ENCODE measurements around the gene PTH2R. TPM values are rescaled to one million over a fixed set of nuclear protein-coding genes. Genes with fewer than 3 reads are reported as not detected.

Gene PTH2R
- polyA plus RNA-seq, 1 of the 3 experiments (the other 2 are of a cell fraction) = 4.0 TPM

DNA sequence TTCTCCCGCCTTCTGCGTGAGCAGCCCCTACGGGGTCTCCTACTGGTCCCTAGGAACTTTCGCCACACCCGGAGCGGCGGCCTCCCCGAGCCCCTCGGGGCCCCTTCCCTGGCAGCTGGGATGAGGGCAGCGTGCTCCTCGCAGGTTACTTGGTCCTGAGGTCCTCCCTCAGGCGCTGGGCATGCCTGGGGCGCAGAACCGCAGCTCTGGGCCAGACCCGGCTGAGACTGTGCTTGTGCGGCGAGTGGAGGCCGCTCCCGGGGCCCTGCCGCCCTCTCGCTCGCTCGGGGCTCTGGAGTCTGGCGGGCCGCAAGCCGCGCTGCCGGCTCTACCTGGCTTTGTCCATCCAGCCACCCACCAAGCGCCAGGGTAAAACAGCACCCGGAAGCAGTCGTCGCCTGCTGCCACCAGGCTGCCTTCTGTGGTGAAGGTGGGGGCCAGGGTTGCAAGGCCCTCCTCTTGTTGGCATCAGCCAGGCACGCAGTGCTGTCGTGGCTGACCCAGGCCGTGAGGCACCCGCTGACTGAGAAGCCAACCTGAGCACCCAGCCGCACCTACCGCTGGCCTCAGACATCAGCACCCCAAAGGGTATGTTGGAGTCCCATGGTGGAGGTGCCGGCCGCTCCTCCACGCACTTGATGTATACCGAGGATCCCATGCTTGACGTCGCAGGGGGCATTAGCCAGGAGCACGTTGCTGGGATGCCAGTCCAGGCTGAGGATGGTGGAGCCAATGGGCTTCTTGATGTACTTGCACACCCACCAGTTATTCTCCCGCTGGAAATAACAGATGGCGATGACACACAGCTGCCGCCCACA is 46.1 kb upstream of the PTH2R start:
- ChIA-PET CTCF (no interaction called here), POLR2A (no interaction called here)
- DNase-seq = peak; percentile 33
- Histone ChIP-seq H3K9me2 (no peaks in the 10 kb centered on the region), H4K20me1 (ENCODE audit: insufficient read depth) (peaks cover 5% of the 10 kb centered on the region), H3K36me3 (replicated peaks in 1 of 2; ENCODE audit: control insufficient read depth in 1 of 2, insufficient read depth in 2 of 2, low read length in 1 of 2) (peaks cover 9 to 26% of the 10 kb centered on the region in 2 experiments), H3K27me3 (ENCODE audit: insufficient read depth) (no peaks in the 10 kb centered on the region), H3K4me2 (peak overlapping the region; percentile 71), H3K9me3 (peaks cover 12% of the 10 kb centered on the region), H3F3A (replicated peaks; ENCODE audit: insufficient read depth) (peaks cover 34% of the 10 kb centered on the region), H3K79me2 (ENCODE audit: insufficient read depth) (no peaks in the 10 kb centered on the region), H3K4me3 (ENCODE audit: low read depth in 2 of 2, low read length in 1 of 2) (peak overlapping the region; percentile 55 to 62; a peak in 3 of 4 replicates), H3K9ac (peak overlapping the region; percentile 59; the same call in 1 of the 2 replicates), H2AFZ (ENCODE audit: low read depth) (no peak overlapping the region), H3K4me1 (ENCODE audit: control insufficient read depth in 1 of 2, insufficient read depth in 2 of 2, low read depth in 1 of 2, low read length in 1 of 2) (peaks cover 0 to 11% of the 10 kb centered on the region in 2 experiments; a peak in 2 of 4 replicates), H3K27ac (ENCODE audit: low read depth in 2 of 2, low read length in 1 of 2) (no peak overlapping the region; a peak in 1 of 4 replicates)
- WGBS (ENCODE audit: low lambda C conversion rate) = 95% methylated on average over 25 of the region's 48 CpGs
- TF ChIP-seq FOSL2 (IDR thresholded peaks at IDR 0.05; ENCODE audit: borderline replicate concordance, low read depth) = no peak
- TF ChIP-seq, protein P1, sequence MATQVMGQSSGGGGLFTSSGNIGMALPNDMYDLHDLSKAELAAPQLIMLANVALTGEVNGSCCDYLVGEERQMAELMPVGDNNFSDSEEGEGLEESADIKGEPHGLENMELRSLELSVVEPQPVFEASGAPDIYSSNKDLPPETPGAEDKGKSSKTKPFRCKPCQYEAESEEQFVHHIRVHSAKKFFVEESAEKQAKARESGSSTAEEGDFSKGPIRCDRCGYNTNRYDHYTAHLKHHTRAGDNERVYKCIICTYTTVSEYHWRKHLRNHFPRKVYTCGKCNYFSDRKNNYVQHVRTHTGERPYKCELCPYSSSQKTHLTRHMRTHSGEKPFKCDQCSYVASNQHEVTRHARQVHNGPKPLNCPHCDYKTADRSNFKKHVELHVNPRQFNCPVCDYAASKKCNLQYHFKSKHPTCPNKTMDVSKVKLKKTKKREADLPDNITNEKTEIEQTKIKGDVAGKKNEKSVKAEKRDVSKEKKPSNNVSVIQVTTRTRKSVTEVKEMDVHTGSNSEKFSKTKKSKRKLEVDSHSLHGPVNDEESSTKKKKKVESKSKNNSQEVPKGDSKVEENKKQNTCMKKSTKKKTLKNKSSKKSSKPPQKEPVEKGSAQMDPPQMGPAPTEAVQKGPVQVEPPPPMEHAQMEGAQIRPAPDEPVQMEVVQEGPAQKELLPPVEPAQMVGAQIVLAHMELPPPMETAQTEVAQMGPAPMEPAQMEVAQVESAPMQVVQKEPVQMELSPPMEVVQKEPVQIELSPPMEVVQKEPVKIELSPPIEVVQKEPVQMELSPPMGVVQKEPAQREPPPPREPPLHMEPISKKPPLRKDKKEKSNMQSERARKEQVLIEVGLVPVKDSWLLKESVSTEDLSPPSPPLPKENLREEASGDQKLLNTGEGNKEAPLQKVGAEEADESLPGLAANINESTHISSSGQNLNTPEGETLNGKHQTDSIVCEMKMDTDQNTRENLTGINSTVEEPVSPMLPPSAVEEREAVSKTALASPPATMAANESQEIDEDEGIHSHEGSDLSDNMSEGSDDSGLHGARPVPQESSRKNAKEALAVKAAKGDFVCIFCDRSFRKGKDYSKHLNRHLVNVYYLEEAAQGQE (IDR thresholded peaks at IDR 0.05; ENCODE audit: low read depth, low read length) = no peak

DNA sequence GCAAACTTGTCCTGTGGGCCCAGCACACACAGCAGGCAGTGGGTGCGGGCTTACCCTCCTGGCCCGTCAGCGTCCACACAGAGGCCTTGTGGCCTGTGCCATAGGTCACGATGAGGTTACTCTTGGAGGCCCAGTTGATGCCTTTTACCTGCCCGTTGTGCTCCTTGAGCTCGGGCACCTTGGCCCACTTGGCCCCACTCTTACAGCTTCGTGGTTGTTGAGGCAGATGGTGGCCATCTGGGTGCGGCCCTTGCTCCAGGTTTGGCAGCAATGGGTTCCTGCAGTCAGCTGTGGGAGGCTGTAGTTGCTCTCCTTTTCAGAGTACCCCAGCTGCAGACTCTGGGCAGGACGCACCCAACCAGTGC is 45.5 kb upstream of the PTH2R start:
- H4K20me1 ChIP-seq (ENCODE audit: insufficient read depth) = peaks cover 5% of the 10 kb centered on the region
- DNase-seq = no peak
- no peak overlapping the region for H2AFZ ChIP-seq (ENCODE audit: low read depth)
- H3K4me2 ChIP-seq = no peak overlapping the region
- H3K27ac ChIP-seq (ENCODE audit: low read depth in 2 of 2, low read length in 1 of 2) = no peak overlapping the region
- peaks cover 12% of the 10 kb centered on the region for H3K9me3 ChIP-seq
- no peak overlapping the region for H3K4me3 ChIP-seq (ENCODE audit: low read depth in 2 of 2, low read length in 1 of 2)
- H3K79me2 ChIP-seq (ENCODE audit: insufficient read depth) = no peaks in the 10 kb centered on the region
- peaks cover 0 to 11% of the 10 kb centered on the region in 2 experiments; a peak in 2 of 4 replicates for H3K4me1 ChIP-seq (ENCODE audit: control insufficient read depth in 1 of 2, insufficient read depth in 2 of 2, low read depth in 1 of 2, low read length in 1 of 2)
- H3F3A ChIP-seq (replicated peaks; ENCODE audit: insufficient read depth) = peaks cover 34% of the 10 kb centered on the region
- POLR2A ChIA-PET = interaction anchor here (0.8 kb wide), 1 partner anchor 615 kb away, joined by 3 read pairs; no protein-coding TSS in a partner anchor
- 96% methylated on average over 6 of the region's 9 CpGs for WGBS (ENCODE audit: low lambda C conversion rate)
- H3K27me3 ChIP-seq (ENCODE audit: insufficient read depth) = no peaks in the 10 kb centered on the region
- no peak overlapping the region for H3K9ac ChIP-seq
- CTCF ChIA-PET = interaction anchor here (0.9 kb wide), 1 partner anchor 1062 kb away, joined by 3 read pairs; no protein-coding TSS in a partner anchor
- H3K36me3 ChIP-seq (replicated peaks in 1 of 2; ENCODE audit: control insufficient read depth in 1 of 2, insufficient read depth in 2 of 2, low read length in 1 of 2) = peaks cover 3 to 21% of the 10 kb centered on the region in 2 experiments
- no peaks in the 10 kb centered on the region for H3K9me2 ChIP-seq
- TF ChIP-seq, protein P1 (IDR thresholded peaks at IDR 0.05; ENCODE audit: low read depth, low read length) = no peak
- TF ChIP-seq GABPA (IDR thresholded peaks at IDR 0.05; ENCODE audit: low read depth) (no peak), CHD2 (IDR thresholded peaks at IDR 0.05; ENCODE audit: low read length, partially characterized antibody) (no peak), EP300 (IDR thresholded peaks at IDR 0.05; ENCODE audit: borderline replicate concordance in 1 of 2, low read depth in 1 of 2, low read length in 1 of 2) (no peak), SMC3 (IDR thresholded peaks at IDR 0.05; ENCODE audit: low read depth, low read length) (no peak), ELF1 (IDR thresholded peaks at IDR 0.05) (no peak), MEF2A (IDR thresholded peaks at IDR 0.05; ENCODE audit: borderline replicate concordance, low read depth) (no peak), TEAD4 (IDR thresholded peaks at IDR 0.05; ENCODE audit: borderline replicate concordance, insufficient read depth) (no peak), RXRA (IDR thresholded peaks at IDR 0.05; ENCODE audit: borderline replicate concordance, low read depth) (no peak)
- TF ChIP-seq, protein P2, sequence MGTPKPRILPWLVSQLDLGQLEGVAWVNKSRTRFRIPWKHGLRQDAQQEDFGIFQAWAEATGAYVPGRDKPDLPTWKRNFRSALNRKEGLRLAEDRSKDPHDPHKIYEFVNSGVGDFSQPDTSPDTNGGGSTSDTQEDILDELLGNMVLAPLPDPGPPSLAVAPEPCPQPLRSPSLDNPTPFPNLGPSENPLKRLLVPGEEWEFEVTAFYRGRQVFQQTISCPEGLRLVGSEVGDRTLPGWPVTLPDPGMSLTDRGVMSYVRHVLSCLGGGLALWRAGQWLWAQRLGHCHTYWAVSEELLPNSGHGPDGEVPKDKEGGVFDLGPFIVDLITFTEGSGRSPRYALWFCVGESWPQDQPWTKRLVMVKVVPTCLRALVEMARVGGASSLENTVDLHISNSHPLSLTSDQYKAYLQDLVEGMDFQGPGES (IDR thresholded peaks at IDR 0.05; ENCODE audit: low read depth, low read length) = no peak
- TF ChIP-seq, protein P3, sequence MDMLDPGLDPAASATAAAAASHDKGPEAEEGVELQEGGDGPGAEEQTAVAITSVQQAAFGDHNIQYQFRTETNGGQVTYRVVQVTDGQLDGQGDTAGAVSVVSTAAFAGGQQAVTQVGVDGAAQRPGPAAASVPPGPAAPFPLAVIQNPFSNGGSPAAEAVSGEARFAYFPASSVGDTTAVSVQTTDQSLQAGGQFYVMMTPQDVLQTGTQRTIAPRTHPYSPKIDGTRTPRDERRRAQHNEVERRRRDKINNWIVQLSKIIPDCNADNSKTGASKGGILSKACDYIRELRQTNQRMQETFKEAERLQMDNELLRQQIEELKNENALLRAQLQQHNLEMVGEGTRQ (IDR thresholded peaks at IDR 0.05; ENCODE audit: borderline replicate concordance, low read depth, low read length) = no peak
- TF ChIP-seq, protein P4, sequence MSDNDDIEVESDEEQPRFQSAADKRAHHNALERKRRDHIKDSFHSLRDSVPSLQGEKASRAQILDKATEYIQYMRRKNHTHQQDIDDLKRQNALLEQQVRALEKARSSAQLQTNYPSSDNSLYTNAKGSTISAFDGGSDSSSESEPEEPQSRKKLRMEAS (IDR thresholded peaks at IDR 0.05; ENCODE audit: low read depth) = no peak
- TF ChIP-seq, protein P5, sequence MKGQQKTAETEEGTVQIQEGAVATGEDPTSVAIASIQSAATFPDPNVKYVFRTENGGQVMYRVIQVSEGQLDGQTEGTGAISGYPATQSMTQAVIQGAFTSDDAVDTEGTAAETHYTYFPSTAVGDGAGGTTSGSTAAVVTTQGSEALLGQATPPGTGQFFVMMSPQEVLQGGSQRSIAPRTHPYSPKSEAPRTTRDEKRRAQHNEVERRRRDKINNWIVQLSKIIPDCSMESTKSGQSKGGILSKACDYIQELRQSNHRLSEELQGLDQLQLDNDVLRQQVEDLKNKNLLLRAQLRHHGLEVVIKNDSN (IDR thresholded peaks at IDR 0.05; ENCODE audit: borderline replicate concordance, low read depth) = no peak
